D341Med (cell line): ENCODE data around the gene AASS.

Experiments
- DNase-seq: peaks from one replicate; pipeline ENCODE4 v3.0.0; 2012; ENCODE audit warnings: low spot score

The AASS gene

GRCh38 chr7:122118757-122119156 lies 25.3 kb downstream of the AASS start:
- no peak for DNase-seq

GRCh38 chr7:122103064-122103463 lies 41.0 kb downstream of the AASS start:
- DNase-seq, result no peak

GRCh38 chr7:122100021-122100420 lies 44.0 kb downstream of the AASS start:
- no peak for DNase-seq

GRCh38 chr7:122095642-122096041 lies 48.4 kb downstream of the AASS start:
- no peak for DNase-seq

- DNase-seq, result no peak
Observed at GRCh38 chr7:122094549-122094948, 49.5 kb downstream of the AASS start.

- DNase-seq, result peak; percentile 55
Observed at GRCh38 chr7:122092964-122093797, 50.9 kb downstream of the AASS start.

- no peak for DNase-seq
Observed at GRCh38 chr7:122082670-122083069, 61.4 kb downstream of the AASS start.

GRCh38 chr7:122082160-122082559 lies 61.9 kb downstream of the AASS start:
- DNase-seq, result no peak

- DNase-seq, result no peak
Observed at GRCh38 chr7:122073635-122074034, 70.4 kb downstream of the AASS start.

GRCh38 chr7:122072924-122073599 lies 71.0 kb downstream of the AASS start:
- no peak for DNase-seq

GRCh38 chr7:122072272-122072671 lies 71.8 kb downstream of the AASS start:
- DNase-seq, result no peak

- DNase-seq, result no peak
Observed at GRCh38 chr7:122070834-122071233, 73.2 kb downstream of the AASS start.

- DNase-seq, result no peak
Observed at GRCh38 chr7:122070062-122070461, 74.0 kb downstream of the AASS start.

GRCh38 chr7:122068999-122069398 lies 75.0 kb downstream of the AASS start:
- no peak for DNase-seq

GRCh38 chr7:122068046-122068445 lies 76.0 kb downstream of the AASS start:
- no peak for DNase-seq

- DNase-seq, result no peak
Observed at GRCh38 chr7:122067077-122067476, 77.0 kb downstream of the AASS start.

- DNase-seq, result no peak
Observed at GRCh38 chr7:122064971-122065370, 79.1 kb downstream of the AASS start.

GRCh38 chr7:122063146-122063545 lies 80.9 kb downstream of the AASS start:
- DNase-seq, result no peak

- DNase-seq, result no peak
Observed at GRCh38 chr7:122059542-122059941, 84.5 kb downstream of the AASS start.

GRCh38 chr7:122056977-122057376 lies 87.1 kb downstream of the AASS start:
- no peak for DNase-seq

- DNase-seq, result no peak
Observed at GRCh38 chr7:122055073-122055472, 89.0 kb downstream of the AASS start.

- DNase-seq, result no peak
Observed at GRCh38 chr7:122054393-122054792, 89.7 kb downstream of the AASS start.

- no peak for DNase-seq
Observed at GRCh38 chr7:122046402-122046801, 97.6 kb downstream of the AASS start.

GRCh38 chr7:122040147-122040546 lies 103.9 kb downstream of the AASS start:
- no peak for DNase-seq
